HG02938 (cell line): ENCODE data around the gene TMEM225B.
"Not testable (repeated sequence)": the region's sequence is repeated elsewhere in the genome, so short reads cannot be mapped to it uniquely, and the experiment has no call there.

Experiments
- ATAC-seq: cut with Tn5 transposase; IDR thresholded peaks from one replicate; pipeline ENCODE4 v1.9.1; 2021; ENCODE audit warnings: mild to moderate bottlenecking, moderate library complexity; ENCODE audit not compliant: unreplicated experiment

TMEM225B gene

GRCh38 chr7:99623091-99623693 lies 25.1 kb downstream of the TMEM225B start:
- no peak for ATAC-seq

- ATAC-seq = no peak
These were observed 25.8 kb downstream of the TMEM225B start for GRCh38 chr7:99623702-99624447.

GRCh38 chr7:99624484-99624883 lies 26.4 kb downstream of the TMEM225B start:
- no peak for ATAC-seq

GRCh38 chr7:99625321-99625720 lies 27.3 kb downstream of the TMEM225B start:
- no peak for ATAC-seq

GRCh38 chr7:99625961-99626360 lies 27.9 kb downstream of the TMEM225B start:
- no peak for ATAC-seq

GRCh38 chr7:99626661-99627060 lies 28.6 kb downstream of the TMEM225B start:
- no peak for ATAC-seq

- ATAC-seq = no peak
These were observed 29.4 kb downstream of the TMEM225B start for GRCh38 chr7:99627513-99627912.

- no peak for ATAC-seq
These were observed 30.7 kb downstream of the TMEM225B start for GRCh38 chr7:99628471-99629465.

GRCh38 chr7:99629643-99630042 lies 31.6 kb downstream of the TMEM225B start:
- no peak for ATAC-seq

GRCh38 chr7:99631295-99632109 lies 33.4 kb downstream of the TMEM225B start:
- no peak for ATAC-seq

GRCh38 chr7:99637414-99637813 lies 39.3 kb downstream of the TMEM225B start:
- ATAC-seq = not testable (repeated sequence)

- no peak for ATAC-seq
These were observed 40.7 kb downstream of the TMEM225B start for GRCh38 chr7:99638731-99639130.

- ATAC-seq = no peak
These were observed 41.2 kb downstream of the TMEM225B start for GRCh38 chr7:99639267-99639666.

- no peak for ATAC-seq
These were observed 44.0 kb downstream of the TMEM225B start for GRCh38 chr7:99642027-99642426.

GRCh38 chr7:99643464-99643863 lies 45.4 kb downstream of the TMEM225B start:
- ATAC-seq = no peak

GRCh38 chr7:99644431-99644830 lies 46.4 kb downstream of the TMEM225B start:
- no peak for ATAC-seq

GRCh38 chr7:99645590-99645989 lies 47.5 kb downstream of the TMEM225B start:
- ATAC-seq = no peak

GRCh38 chr7:99648843-99649242 lies 50.8 kb downstream of the TMEM225B start:
- no peak for ATAC-seq

- no peak for ATAC-seq
These were observed 53.2 kb downstream of the TMEM225B start for GRCh38 chr7:99651290-99651689.

GRCh38 chr7:99652671-99653070 lies 54.6 kb downstream of the TMEM225B start:
- no peak for ATAC-seq

GRCh38 chr7:99653269-99653668 lies 55.2 kb downstream of the TMEM225B start:
- not testable (repeated sequence) for ATAC-seq
